Measurements from ENCODE around the gene CENPW. TPM values are rescaled to one million over a fixed set of nuclear protein-coding genes. Genes with fewer than 3 reads are reported as not detected.

The CENPW gene
- 11.0 TPM for polyA plus RNA-seq (2013)

- Histone ChIP-seq H3K27ac (ENCODE audit: insufficient read depth in 1 of 2, low read depth in 1 of 2, low read length in 2 of 2, poor library complexity in 1 of 2, severe bottlenecking in 2 of 2) (peak within 1 kb of the TSS in 1 of 2 experiments; percentile 71), H3K4me1 (ENCODE audit: control extremely low read depth in 1 of 4, control insufficient read depth in 4 of 4, insufficient read depth in 4 of 4, low read length in 3 of 4) (peaks cover 12 to 17% (median 14%) of the 10 kb centered on the region in 4 experiments), H3K36me3 (ENCODE audit: control insufficient read depth in 4 of 4, insufficient read depth in 4 of 4, low read length in 3 of 4) (no peaks in the 10 kb centered on the region), H3K4me3 (ENCODE audit: control insufficient read depth in 1 of 7, extremely low read depth in 1 of 7, insufficient read depth in 4 of 7, low read depth in 2 of 7, low read length in 6 of 7) (peak within 1 kb of the TSS; percentile 80 to 100 (median 99)), H3K9me3 (ENCODE audit: control extremely low read depth in 1 of 5, control insufficient read depth in 4 of 5, insufficient read depth in 2 of 5, low read depth in 1 of 5, low read length in 4 of 5) (no peaks in the 10 kb centered on the region), H3K27me3 (replicated peaks in 2 of 5; ENCODE audit: control insufficient read depth in 4 of 5, insufficient read depth in 5 of 5, low read length in 4 of 5) (no peaks in the 10 kb centered on the region)
- 0% methylated on average over 43 of the region's 46 CpGs for WGBS (ENCODE audit: insufficient coverage)
- ChIA-PET CTCF (interaction anchor here (1.6 kb wide), 1 partner anchor 164 kb away, joined by 3 read pairs; no protein-coding TSS in a partner anchor), POLR2A (no interaction called here)
- peak; percentile 90 to 93 (median 92) for DNase-seq
Observed at GRCh38 chr6:126339796-126340609, at the start of gene CENPW. Gene CENPW (plus strand): TSS chr6:126340115. CDS start chr6:126340274, 159 bp downstream.

- Histone ChIP-seq H3K9me3 (ENCODE audit: control extremely low read depth in 1 of 5, control insufficient read depth in 4 of 5, insufficient read depth in 2 of 5, low read depth in 1 of 5, low read length in 4 of 5) (no peaks in the 10 kb centered on the region), H3K36me3 (ENCODE audit: control insufficient read depth in 4 of 4, insufficient read depth in 4 of 4, low read length in 3 of 4) (no peaks in the 10 kb centered on the region)
Observed at GRCh38 chr6:126293891-126294524, 45.9 kb upstream of the CENPW start.

GRCh38 chr6:126300126-126300525 lies 39.8 kb upstream of the CENPW start:
- Histone ChIP-seq H3K27ac (ENCODE audit: insufficient read depth in 1 of 2, low read depth in 1 of 2, low read length in 2 of 2, poor library complexity in 1 of 2, severe bottlenecking in 2 of 2) (no peak overlapping the region), H3K27me3 (replicated peaks in 2 of 5; ENCODE audit: control insufficient read depth in 4 of 5, insufficient read depth in 5 of 5, low read length in 4 of 5) (no peaks in the 10 kb centered on the region), H3K4me1 (ENCODE audit: control extremely low read depth in 1 of 4, control insufficient read depth in 4 of 4, insufficient read depth in 4 of 4, low read length in 3 of 4) (no peaks in the 10 kb centered on the region), H3K36me3 (ENCODE audit: control insufficient read depth in 4 of 4, insufficient read depth in 4 of 4, low read length in 3 of 4) (no peaks in the 10 kb centered on the region), H3K4me3 (ENCODE audit: control insufficient read depth in 1 of 7, extremely low read depth in 1 of 7, insufficient read depth in 4 of 7, low read depth in 2 of 7, low read length in 6 of 7) (no peak overlapping the region), H3K9me3 (ENCODE audit: control extremely low read depth in 1 of 5, control insufficient read depth in 4 of 5, insufficient read depth in 2 of 5, low read depth in 1 of 5, low read length in 4 of 5) (no peaks in the 10 kb centered on the region)
- WGBS (ENCODE audit: insufficient coverage), result 97% methylated on average over 2 of the region's 3 CpGs
- CTCF ChIA-PET, result no interaction called here
- POLR2A ChIA-PET, result no interaction called here
- DNase-seq, result peak in 1 of 3 donors; percentile 20

More at GRCh38 chr6:126293891-126294524, 45.9 kb upstream of the CENPW start:
- Histone ChIP-seq H3K4me3 (ENCODE audit: control insufficient read depth in 1 of 7, extremely low read depth in 1 of 7, insufficient read depth in 4 of 7, low read depth in 2 of 7, low read length in 6 of 7) (no peak overlapping the region), H3K27ac (ENCODE audit: insufficient read depth in 1 of 2, low read depth in 1 of 2, low read length in 2 of 2, poor library complexity in 1 of 2, severe bottlenecking in 2 of 2) (no peak overlapping the region), H3K27me3 (replicated peaks in 2 of 5; ENCODE audit: control insufficient read depth in 4 of 5, insufficient read depth in 5 of 5, low read length in 4 of 5) (peaks cover 0 to under 1% (median 0%) of the 10 kb centered on the region in 5 experiments), H3K4me1 (ENCODE audit: control extremely low read depth in 1 of 4, control insufficient read depth in 4 of 4, insufficient read depth in 4 of 4, low read length in 3 of 4) (no peaks in the 10 kb centered on the region)
- DNase-seq, result no peak
- ChIA-PET CTCF (interaction anchor here (1.8 kb wide), 1 partner anchor 16 kb away, joined by 4 read pairs; no protein-coding TSS in a partner anchor), POLR2A (no interaction called here)

GRCh38 chr6:126300735-126301134 lies 39.2 kb upstream of the CENPW start:
- Histone ChIP-seq H3K36me3 (ENCODE audit: control insufficient read depth in 4 of 4, insufficient read depth in 4 of 4, low read length in 3 of 4) (no peaks in the 10 kb centered on the region), H3K27ac (ENCODE audit: insufficient read depth in 1 of 2, low read depth in 1 of 2, low read length in 2 of 2, poor library complexity in 1 of 2, severe bottlenecking in 2 of 2) (no peak overlapping the region), H3K4me3 (ENCODE audit: control insufficient read depth in 1 of 7, extremely low read depth in 1 of 7, insufficient read depth in 4 of 7, low read depth in 2 of 7, low read length in 6 of 7) (no peak overlapping the region), H3K27me3 (replicated peaks in 2 of 5; ENCODE audit: control insufficient read depth in 4 of 5, insufficient read depth in 5 of 5, low read length in 4 of 5) (no peaks in the 10 kb centered on the region), H3K9me3 (ENCODE audit: control extremely low read depth in 1 of 5, control insufficient read depth in 4 of 5, insufficient read depth in 2 of 5, low read depth in 1 of 5, low read length in 4 of 5) (no peaks in the 10 kb centered on the region), H3K4me1 (ENCODE audit: control extremely low read depth in 1 of 4, control insufficient read depth in 4 of 4, insufficient read depth in 4 of 4, low read length in 3 of 4) (no peaks in the 10 kb centered on the region)
- DNase-seq, result no peak
- CTCF ChIA-PET, result no interaction called here
- POLR2A ChIA-PET, result no interaction called here

GRCh38 chr6:126302191-126302590 lies 37.7 kb upstream of the CENPW start:
- H3K27ac ChIP-seq (ENCODE audit: insufficient read depth in 1 of 2, low read depth in 1 of 2, low read length in 2 of 2, poor library complexity in 1 of 2, severe bottlenecking in 2 of 2), result no peak overlapping the region
- DNase-seq, result no peak
- CTCF ChIA-PET, result no interaction called here

GRCh38 chr6:126307849-126308248 lies 32.1 kb upstream of the CENPW start:
- WGBS (ENCODE audit: insufficient coverage), result no CpG with 5 or more reads among the region's 2 CpGs
- no peak for DNase-seq
- POLR2A ChIA-PET, result no interaction called here

More at GRCh38 chr6:126302191-126302590, 37.7 kb upstream of the CENPW start:
- POLR2A ChIA-PET, result no interaction called here
- H3K27me3 ChIP-seq (replicated peaks in 2 of 5; ENCODE audit: control insufficient read depth in 4 of 5, insufficient read depth in 5 of 5, low read length in 4 of 5), result no peaks in the 10 kb centered on the region
- H3K4me3 ChIP-seq (ENCODE audit: control insufficient read depth in 1 of 7, extremely low read depth in 1 of 7, insufficient read depth in 4 of 7, low read depth in 2 of 7, low read length in 6 of 7), result no peak overlapping the region
- H3K36me3 ChIP-seq (ENCODE audit: control insufficient read depth in 4 of 4, insufficient read depth in 4 of 4, low read length in 3 of 4), result no peaks in the 10 kb centered on the region
- H3K4me1 ChIP-seq (ENCODE audit: control extremely low read depth in 1 of 4, control insufficient read depth in 4 of 4, insufficient read depth in 4 of 4, low read length in 3 of 4), result no peaks in the 10 kb centered on the region
- no peaks in the 10 kb centered on the region for H3K9me3 ChIP-seq (ENCODE audit: control extremely low read depth in 1 of 5, control insufficient read depth in 4 of 5, insufficient read depth in 2 of 5, low read depth in 1 of 5, low read length in 4 of 5)

GRCh38 chr6:126308362-126308761 lies 31.6 kb upstream of the CENPW start:
- POLR2A ChIA-PET, result interaction anchor here (0.6 kb wide), 1 partner anchor 267 kb away, joined by 3 read pairs; no protein-coding TSS in a partner anchor
- WGBS (ENCODE audit: insufficient coverage), result no CpG with 5 or more reads among the region's 3 CpGs
- no peaks in the 10 kb centered on the region for H3K4me1 ChIP-seq (ENCODE audit: control extremely low read depth in 1 of 4, control insufficient read depth in 4 of 4, insufficient read depth in 4 of 4, low read length in 3 of 4)
- no peak for DNase-seq
- CTCF ChIA-PET, result no interaction called here
- H3K36me3 ChIP-seq (ENCODE audit: control insufficient read depth in 4 of 4, insufficient read depth in 4 of 4, low read length in 3 of 4), result no peaks in the 10 kb centered on the region
- no peak overlapping the region for H3K4me3 ChIP-seq (ENCODE audit: control insufficient read depth in 1 of 7, extremely low read depth in 1 of 7, insufficient read depth in 4 of 7, low read depth in 2 of 7, low read length in 6 of 7)
- no peaks in the 10 kb centered on the region for H3K27me3 ChIP-seq (replicated peaks in 2 of 5; ENCODE audit: control insufficient read depth in 4 of 5, insufficient read depth in 5 of 5, low read length in 4 of 5)
- H3K27ac ChIP-seq (ENCODE audit: insufficient read depth in 1 of 2, low read depth in 1 of 2, low read length in 2 of 2, poor library complexity in 1 of 2, severe bottlenecking in 2 of 2), result no peak overlapping the region
- H3K9me3 ChIP-seq (ENCODE audit: control extremely low read depth in 1 of 5, control insufficient read depth in 4 of 5, insufficient read depth in 2 of 5, low read depth in 1 of 5, low read length in 4 of 5), result no peaks in the 10 kb centered on the region

More at GRCh38 chr6:126307849-126308248, 32.1 kb upstream of the CENPW start:
- H3K27me3 ChIP-seq (replicated peaks in 2 of 5; ENCODE audit: control insufficient read depth in 4 of 5, insufficient read depth in 5 of 5, low read length in 4 of 5), result no peaks in the 10 kb centered on the region
- H3K36me3 ChIP-seq (ENCODE audit: control insufficient read depth in 4 of 4, insufficient read depth in 4 of 4, low read length in 3 of 4), result no peaks in the 10 kb centered on the region
- CTCF ChIA-PET, result no interaction called here
- H3K4me1 ChIP-seq (ENCODE audit: control extremely low read depth in 1 of 4, control insufficient read depth in 4 of 4, insufficient read depth in 4 of 4, low read length in 3 of 4), result no peaks in the 10 kb centered on the region
- H3K4me3 ChIP-seq (ENCODE audit: control insufficient read depth in 1 of 7, extremely low read depth in 1 of 7, insufficient read depth in 4 of 7, low read depth in 2 of 7, low read length in 6 of 7), result no peak overlapping the region
- no peaks in the 10 kb centered on the region for H3K9me3 ChIP-seq (ENCODE audit: control extremely low read depth in 1 of 5, control insufficient read depth in 4 of 5, insufficient read depth in 2 of 5, low read depth in 1 of 5, low read length in 4 of 5)
- H3K27ac ChIP-seq (ENCODE audit: insufficient read depth in 1 of 2, low read depth in 1 of 2, low read length in 2 of 2, poor library complexity in 1 of 2, severe bottlenecking in 2 of 2), result no peak overlapping the region
